Sigmoid colon (tissue), 7 donors: Measurements from ENCODE around the gene GRP. TPM values are rescaled to one million over a fixed set of nuclear protein-coding genes. Genes with fewer than 3 reads are reported as not detected.
A peak's percentile ranks its signal among the peaks of the same experiment; 100 is the strongest.

Source experiments
- DNase-seq: peaks from one replicate; pipeline ENCODE4 v3.0.0-alpha.2; 2019
- H3K27ac ChIP-seq, 4 donors: fragments of 200-600 bp; sonication (generic); one replicate each; pipeline ENCODE4 v1.5.1; 2016 to 2019; ENCODE audit warnings: mild to moderate bottlenecking in 1 of 4
- H3K27me3 ChIP-seq, 3 donors: fragments of 200-600 bp; sonication (generic); one replicate each; pipeline ENCODE4 v1.5.1; 2019; ENCODE audit warnings: mild to moderate bottlenecking in 1 of 3
- H3K36me3 ChIP-seq, 4 donors: fragments of 200-600 bp; sonication (generic); one replicate each; pipeline ENCODE4 v1.5.1; 2016 to 2019
- H3K4me1 ChIP-seq, 4 donors: fragments of 200-600 bp; sonication (generic); one replicate each; pipeline ENCODE4 v1.5.1; 2017 to 2019
- H3K4me3 ChIP-seq, 4 donors: fragments of 200-600 bp; sonication (generic); one replicate each; pipeline ENCODE4 v1.5.1; 2017 to 2019; ENCODE audit warnings: mild to moderate bottlenecking in 2 of 4, moderate library complexity in 1 of 4
- H3K9me3 ChIP-seq, 4 donors: fragments of 200-600 bp in 3 of 4; sonication (generic) in 3 of 4; one replicate each; pipeline versions ENCODE4 v1.5.1 to v1.6.1; 2013 to 2019
- EP300 ChIP-seq, 4 donors: sonication (generic); formaldehyde crosslinking; IDR thresholded peaks; one replicate each; pipeline ENCODE4 v1.6.1; 2017; ENCODE audit warnings: antibody characterized with exemption in 4 of 4
- POLR2A ChIP-seq, 2 donors: fragments of 450-650 bp; IDR thresholded peaks; one replicate each; pipeline ENCODE4 v1.6.1; 2016; ENCODE audit warnings: antibody characterized with exemption in 2 of 2, mild to moderate bottlenecking in 2 of 2, moderate library complexity in 2 of 2
- POLR2AphosphoS5 ChIP-seq, 4 donors: sonication (generic); formaldehyde crosslinking; IDR thresholded peaks; one replicate each; pipeline ENCODE4 v1.6.1; 2017; ENCODE audit warnings: antibody characterized with exemption in 4 of 4
- WGBS, 2 donors: extraction: QIAGEN DNeasy Blood & Tissue Kit; methylation state at CpG; one replicate each; pipeline ENCODE4 v1.1.7; 2013; 5-methylcytosine and 5-hydroxymethylcytosine counted together
- intact Hi-C: fragments of 100-400 bp; cut with DNase I; formaldehyde crosslinking; loops from one replicate; pipeline ENCODE4 v1.15.1; 2023
- polyA plus RNA-seq, 3 donors: library from polyadenylated mRNA; stranded (reverse); fragments of 200-250 nt; gene quantifications; one replicate each; pipeline ENCODE4 v1.2.3, GENCODE V29; 2013
- total RNA-seq, 4 donors: library from RNA; depleted of rRNA; stranded (reverse); fragments of >200 nt; gene quantifications; one replicate each; pipeline ENCODE4 v1.1.0, GENCODE V29; 2016
- TF ChIP-seq, protein P1 (sequence below), 4 experiments: fragments of 450-650 bp in 3 of 4; fragments of 200-600 bp in 1 of 4; IDR thresholded peaks; one replicate each; pipeline ENCODE4 v1.5.1; 2016 to 2019; ENCODE audit warnings: antibody characterized with exemption in 4 of 4, mild to moderate bottlenecking in 3 of 4, moderate library complexity in 2 of 4
- donor health status: healthy with polysubstance abuse.
- donor health status: Bipolar disorder and iron deficiency.
- donor health status: healthy.

Gene GRP
- total and polyA plus RNA-seq, 7 donors = 0.93 to 6.6 (median 2.5) TPM; not detected in 2

- Histone ChIP-seq H3K4me3 (peak overlapping the region in 2 of 4 donors; percentile 31 to 32), H3K9me3 (no peaks in the 10 kb centered on the region), H3K27ac (no peak overlapping the region), H3K4me1 (peaks cover 0 to 47% (median 42%) of the 10 kb centered on the region in 4 donors), H3K27me3 (peaks cover 68 to 100% (median 81%) of the 10 kb centered on the region in 3 donors), H3K36me3 (no peaks in the 10 kb centered on the region)
- 14 to 29% methylated on average over 14 of the region's 14 CpGs for WGBS, 2 donors
- intact Hi-C loops = no loop called here
- TF ChIP-seq POLR2AphosphoS5 (IDR thresholded peaks at IDR 0.05) = no peak
- TF ChIP-seq, protein P1, sequence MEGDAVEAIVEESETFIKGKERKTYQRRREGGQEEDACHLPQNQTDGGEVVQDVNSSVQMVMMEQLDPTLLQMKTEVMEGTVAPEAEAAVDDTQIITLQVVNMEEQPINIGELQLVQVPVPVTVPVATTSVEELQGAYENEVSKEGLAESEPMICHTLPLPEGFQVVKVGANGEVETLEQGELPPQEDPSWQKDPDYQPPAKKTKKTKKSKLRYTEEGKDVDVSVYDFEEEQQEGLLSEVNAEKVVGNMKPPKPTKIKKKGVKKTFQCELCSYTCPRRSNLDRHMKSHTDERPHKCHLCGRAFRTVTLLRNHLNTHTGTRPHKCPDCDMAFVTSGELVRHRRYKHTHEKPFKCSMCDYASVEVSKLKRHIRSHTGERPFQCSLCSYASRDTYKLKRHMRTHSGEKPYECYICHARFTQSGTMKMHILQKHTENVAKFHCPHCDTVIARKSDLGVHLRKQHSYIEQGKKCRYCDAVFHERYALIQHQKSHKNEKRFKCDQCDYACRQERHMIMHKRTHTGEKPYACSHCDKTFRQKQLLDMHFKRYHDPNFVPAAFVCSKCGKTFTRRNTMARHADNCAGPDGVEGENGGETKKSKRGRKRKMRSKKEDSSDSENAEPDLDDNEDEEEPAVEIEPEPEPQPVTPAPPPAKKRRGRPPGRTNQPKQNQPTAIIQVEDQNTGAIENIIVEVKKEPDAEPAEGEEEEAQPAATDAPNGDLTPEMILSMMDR (IDR thresholded peaks at IDR 0.05) = no peak
- no peak for TF ChIP-seq POLR2A (IDR thresholded peaks at IDR 0.05)
- no peak for TF ChIP-seq EP300 (IDR thresholded peaks at IDR 0.05)
- no peak for DNase-seq
Observed at GRCh38 chr18:59271606-59272220, 51.8 kb downstream of the GRP start.

DNA sequence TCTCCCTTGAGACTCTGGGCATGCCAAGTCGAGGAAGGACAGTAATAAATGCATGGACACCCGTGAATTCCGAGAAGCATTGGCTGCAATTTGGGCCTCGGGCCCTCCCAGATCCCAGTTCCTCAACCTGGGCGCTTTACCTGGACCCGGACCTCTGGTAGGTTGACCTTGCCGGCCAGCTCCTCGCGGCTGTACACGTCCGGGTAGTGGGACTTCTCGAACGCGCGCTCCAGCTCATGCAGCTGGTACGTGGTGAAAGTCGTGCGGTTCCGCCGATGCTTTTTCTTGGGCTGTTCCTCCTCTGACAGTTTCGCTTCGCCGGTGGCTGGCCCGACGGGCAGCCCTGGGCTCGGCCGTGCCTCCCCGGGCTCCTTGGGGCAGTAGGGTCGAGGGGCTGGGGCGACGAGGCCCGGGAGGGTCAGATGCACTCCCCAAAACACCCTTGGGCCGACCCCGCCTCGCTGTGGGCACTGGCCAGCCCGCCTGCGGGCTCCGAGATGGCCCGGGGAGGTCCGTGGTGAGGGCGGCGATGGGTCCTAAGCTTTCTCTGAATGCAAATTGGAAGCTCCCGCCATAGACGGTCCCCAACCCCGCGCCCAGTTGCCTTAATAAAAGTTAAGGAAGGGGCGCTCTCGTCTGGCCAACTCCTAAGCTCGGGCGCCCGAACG is 52.4 kb downstream of the GRP start:
- intact Hi-C loops = no loop called here
- peaks cover 0 to 45% (median 41%) of the 10 kb centered on the region in 4 donors for H3K4me1 ChIP-seq
- peak overlapping the region in 3 of 4 donors; percentile 15 to 32 (median 31) for H3K4me3 ChIP-seq
- H3K27ac ChIP-seq = no peak overlapping the region
- no peaks in the 10 kb centered on the region for H3K9me3 ChIP-seq
- no peaks in the 10 kb centered on the region for H3K36me3 ChIP-seq
- DNase-seq = no peak
- TF ChIP-seq POLR2AphosphoS5 (IDR thresholded peaks at IDR 0.05) = no peak
- TF ChIP-seq, protein P1 (IDR thresholded peaks at IDR 0.05) = no peak
- no peak for TF ChIP-seq EP300 (IDR thresholded peaks at IDR 0.05)
- no peak for TF ChIP-seq POLR2A (IDR thresholded peaks at IDR 0.05)
- WGBS, 2 donors = 3 to 19% methylated on average over 52 of the region's 52 CpGs
- H3K27me3 ChIP-seq = peaks cover 67 to 100% (median 75%) of the 10 kb centered on the region in 3 donors

DNA sequence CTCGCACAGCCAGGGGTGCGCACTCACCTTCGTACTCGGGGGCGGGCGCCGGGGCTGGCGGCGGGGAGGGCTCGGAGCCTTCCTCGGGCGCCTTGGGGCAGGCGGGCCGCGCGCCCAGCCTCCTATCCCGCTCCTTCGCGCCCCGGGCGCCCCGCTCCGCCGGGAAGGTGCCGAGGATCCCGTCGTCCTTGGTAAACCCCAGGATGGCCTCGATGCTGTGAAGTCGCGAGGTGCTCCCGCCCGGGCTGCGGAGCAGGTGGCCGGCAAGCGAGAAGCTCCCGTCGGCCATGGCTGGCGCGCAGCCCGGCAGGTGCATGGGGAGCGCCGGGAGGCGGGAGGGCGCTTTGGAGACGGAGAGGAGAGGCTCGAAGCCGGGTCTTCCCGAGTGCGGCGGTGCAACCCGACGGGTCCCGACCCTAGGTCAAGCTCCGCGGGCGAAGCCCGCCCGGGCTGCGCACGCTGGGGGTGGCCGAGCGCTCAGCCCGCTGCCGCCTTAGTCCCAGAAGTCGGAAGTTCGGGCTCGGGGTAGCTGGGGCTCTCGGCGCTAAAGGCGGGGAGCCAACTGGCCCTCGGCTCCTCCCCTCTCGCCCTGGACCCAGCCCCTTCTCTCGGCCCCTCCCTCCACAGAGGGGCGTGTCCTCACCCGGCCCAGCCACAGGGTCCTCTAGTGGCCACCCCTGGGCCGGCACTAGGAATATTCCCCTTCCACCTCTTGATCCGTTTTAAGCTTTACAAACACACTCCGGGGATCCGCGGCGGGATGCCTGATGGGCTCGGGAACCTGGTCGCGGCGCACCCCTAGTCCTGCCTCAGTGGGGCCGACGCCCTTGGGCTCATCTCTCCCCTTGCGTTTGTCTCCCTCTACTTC is 53.2 kb downstream of the GRP start, which contains the start of gene RAX:
Gene RAX (minus strand): TSS at position 564 of the 868 bp plus-strand sequence. CDS start 248 bp downstream, at position 316.
- TF ChIP-seq POLR2AphosphoS5 (IDR thresholded peaks at IDR 0.05) (no peak), EP300 (IDR thresholded peaks at IDR 0.05) (no peak), POLR2A (IDR thresholded peaks at IDR 0.05) (no peak)
- TF ChIP-seq, protein P1 (IDR thresholded peaks at IDR 0.05) = no peak
- Histone ChIP-seq H3K27ac (no peak within 1 kb of the TSS), H3K36me3 (no peaks in the 10 kb centered on the region), H3K4me3 (peak within 1 kb of the TSS in 3 of 4 donors; percentile 15 to 32 (median 31)), H3K9me3 (no peaks in the 10 kb centered on the region), H3K27me3 (peaks cover 60 to 95% (median 67%) of the 10 kb centered on the region in 3 donors), H3K4me1 (peaks cover 0 to 37% (median 34%) of the 10 kb centered on the region in 4 donors)
- intact Hi-C loops = no loop called here
- DNase-seq = no peak
- WGBS, 2 donors = 3 to 23% methylated on average over 88 of the region's 88 CpGs

- Histone ChIP-seq H3K4me1 (peaks cover 0 to 29% (median 26%) of the 10 kb centered on the region in 4 donors), H3K27me3 (peaks cover 53 to 87% (median 59%) of the 10 kb centered on the region in 3 donors), H3K36me3 (no peaks in the 10 kb centered on the region), H3K4me3 (peak overlapping the region in 1 of 4 donors; percentile 32), H3K9me3 (no peaks in the 10 kb centered on the region), H3K27ac (no peak overlapping the region)
- TF ChIP-seq EP300 (IDR thresholded peaks at IDR 0.05) (no peak), POLR2A (IDR thresholded peaks at IDR 0.05) (no peak), POLR2AphosphoS5 (IDR thresholded peaks at IDR 0.05) (no peak)
- TF ChIP-seq, protein P1 (IDR thresholded peaks at IDR 0.05) = no peak
- intact Hi-C loops = no loop called here
- 5 to 14% methylated on average over 48 of the region's 48 CpGs for WGBS, 2 donors
- DNase-seq = no peak
Observed at GRCh38 chr18:59273759-59274532, 54.0 kb downstream of the GRP start.
